OCI-LY1 (cell line): ENCODE measurements around the gene LAMA3.

Experiments used
- H2AFZ ChIP-seq: fragments of 200-600 bp; sonication (generic), shearing (Covaris generic); 2 replicates; pipeline ENCODE4 v1.6.0; 2014; ENCODE audit warnings: antibody characterized with exemption, mild to moderate bottlenecking, low read length
- H3F3A ChIP-seq: fragments of 200-600 bp; sonication (generic), shearing (Covaris generic); 2 replicates; pipeline ENCODE4 v1.6.0; 2014; ENCODE audit warnings: mild to moderate bottlenecking, antibody characterized with exemption, low read length, moderate library complexity; ENCODE audit not compliant: insufficient read depth
- H3K27ac ChIP-seq: fragments of 200-600 bp; sonication (generic); 2 replicates; pipeline ENCODE4 v1.5.1; 2014; ENCODE audit warnings: low read length, mixed run types, mild to moderate bottlenecking, low read depth; ENCODE audit not compliant: poor library complexity, severe bottlenecking
- H3K27me3 ChIP-seq: fragments of 200-600 bp; sonication (generic); 2 replicates; pipeline ENCODE4 v1.6.0; 2014; ENCODE audit warnings: antibody characterized with exemption, mild to moderate bottlenecking, low read length, moderate library complexity; ENCODE audit not compliant: insufficient read depth
- H3K36me3 ChIP-seq: fragments of 200-600 bp; sonication (generic); 2 replicates; pipeline ENCODE4 v1.6.1; 2014; ENCODE audit warnings: mild to moderate bottlenecking, antibody characterized with exemption, low read length, moderate library complexity, mixed read lengths; ENCODE audit not compliant: insufficient read depth
- H3K4me1 ChIP-seq: fragments of 200-600 bp; sonication (generic); 2 replicates; pipeline ENCODE4 v1.5.1; 2014; ENCODE audit warnings: mild to moderate bottlenecking, low read length, moderate library complexity; ENCODE audit not compliant: insufficient read depth, severe bottlenecking
- H3K4me2 ChIP-seq: fragments of 200-600 bp; sonication (generic), shearing (Covaris generic); 2 replicates; pipeline ENCODE4 v1.6.1; 2014; ENCODE audit warnings: low read length
- H3K4me3 ChIP-seq: fragments of 200-600 bp; sonication (generic); 2 replicates; pipeline ENCODE4 v1.5.1; 2014; ENCODE audit warnings: low read length, low read depth, mild to moderate bottlenecking, mixed read lengths; ENCODE audit not compliant: poor library complexity, severe bottlenecking
- H3K79me2 ChIP-seq: fragments of 200-600 bp; shearing (Covaris generic); 2 replicates; pipeline ENCODE4 v1.6.1; 2016; ENCODE audit warnings: mixed run types, low read length, mixed read lengths; ENCODE audit not compliant: insufficient read depth
- H3K9ac ChIP-seq: fragments of 200-600 bp; sonication (generic), shearing (Covaris generic); 2 replicates; pipeline ENCODE4 v1.6.1; 2014; ENCODE audit warnings: mild to moderate bottlenecking, low read length, mixed read lengths
- H3K9me2 ChIP-seq: fragments of 200-600 bp; sonication (generic), shearing (Covaris generic); 2 replicates; pipeline ENCODE4 v1.6.1; 2014; ENCODE audit warnings: low read depth, mild to moderate bottlenecking, low read length, mixed read lengths
- H3K9me3 ChIP-seq: fragments of 200-600 bp; shearing (Covaris generic); 2 replicates; pipeline ENCODE4 v1.6.1; 2014; ENCODE audit warnings: low read length, mixed read lengths
- H4K20me1 ChIP-seq: fragments of 200-600 bp; sonication (generic), shearing (Covaris generic); 2 replicates; pipeline ENCODE4 v1.6.0; 2016; ENCODE audit warnings: mild to moderate bottlenecking, low read length; ENCODE audit not compliant: insufficient read depth
- CTCF ChIP-seq: fragments of 200-600 bp; sonication (generic), shearing (Covaris generic); IDR thresholded peaks from 2 replicates; pipeline ENCODE4 v1.5.1; 2017; ENCODE audit warnings: mild to moderate bottlenecking, antibody characterized with exemption, low read length, moderate library complexity, mixed read lengths
- EZH2 ChIP-seq: fragments of 200-600 bp; sonication (generic), shearing (Covaris generic); IDR thresholded peaks from 2 replicates; pipeline ENCODE4 v1.8.0; 2017; ENCODE audit warnings: borderline replicate concordance, mixed run types, mild to moderate bottlenecking, antibody characterized with exemption, low read length, moderate library complexity, mixed read lengths

LAMA3 gene

GRCh38 chr18:23844991-23845680 lies 155.9 kb downstream of the LAMA3 start:
- Histone ChIP-seq H2AFZ (no peak overlapping the region), H3K9me3 (no peaks in the 10 kb centered on the region)

GRCh38 chr18:23845988-23846630 lies 156.9 kb downstream of the LAMA3 start:
- Histone ChIP-seq H3K9ac (no peak overlapping the region), H3F3A (no peaks in the 10 kb centered on the region), H3K36me3 (no peaks in the 10 kb centered on the region), H3K4me3 (no peak overlapping the region), H3K27ac (no peak overlapping the region), H3K27me3 (no peaks in the 10 kb centered on the region), H4K20me1 (no peaks in the 10 kb centered on the region), H3K9me3 (no peaks in the 10 kb centered on the region), H3K79me2 (no peaks in the 10 kb centered on the region), H3K4me1 (no peaks in the 10 kb centered on the region), H3K9me2 (no peaks in the 10 kb centered on the region), H3K4me2 (no peak overlapping the region), H2AFZ (no peak overlapping the region)
- TF ChIP-seq CTCF (no peak), EZH2 (no peak)

More at GRCh38 chr18:23844991-23845680, 155.9 kb downstream of the LAMA3 start:
- Histone ChIP-seq H3K4me1 (no peaks in the 10 kb centered on the region), H3K27ac (no peak overlapping the region), H3K4me3 (no peak overlapping the region), H3F3A (no peaks in the 10 kb centered on the region), H3K9ac (no peak overlapping the region), H3K36me3 (no peaks in the 10 kb centered on the region), H3K4me2 (no peak overlapping the region), H3K27me3 (no peaks in the 10 kb centered on the region), H4K20me1 (no peaks in the 10 kb centered on the region), H3K79me2 (no peaks in the 10 kb centered on the region), H3K9me2 (no peaks in the 10 kb centered on the region)
- TF ChIP-seq EZH2: no peak
- TF ChIP-seq CTCF: no peak

GRCh38 chr18:23847321-23847986 lies 158.2 kb downstream of the LAMA3 start:
- Histone ChIP-seq H3K4me3 (no peak overlapping the region), H4K20me1 (no peaks in the 10 kb centered on the region), H3K9ac (no peak overlapping the region)

More at GRCh38 chr18:23847321-23847986, 158.2 kb downstream of the LAMA3 start:
- H3F3A ChIP-seq: no peaks in the 10 kb centered on the region
- H3K4me2 ChIP-seq: no peak overlapping the region
- H3K9me3 ChIP-seq: no peaks in the 10 kb centered on the region
- H3K79me2 ChIP-seq: no peaks in the 10 kb centered on the region
- no peaks in the 10 kb centered on the region for H3K27me3 ChIP-seq
- peaks cover 4% of the 10 kb centered on the region for H3K4me1 ChIP-seq
- no peaks in the 10 kb centered on the region for H3K9me2 ChIP-seq
- H3K36me3 ChIP-seq: no peaks in the 10 kb centered on the region
- TF ChIP-seq CTCF: no peak
- TF ChIP-seq EZH2: no peak
- no peak overlapping the region for H2AFZ ChIP-seq
- H3K27ac ChIP-seq: no peak overlapping the region
